BLaER1 (cell line): ENCODE data around the gene BSND.

Experiments
- H3K27ac ChIP-seq: shearing (Covaris generic); formaldehyde crosslinking; 2 replicates; pipeline ENCODE4 v1.8.1; 2022
- H3K27me3 ChIP-seq: shearing (Covaris generic); formaldehyde crosslinking; 2 replicates; pipeline ENCODE4 v1.8.1; 2022
- H3K36me3 ChIP-seq: shearing (Covaris generic); formaldehyde crosslinking; 2 replicates; pipeline ENCODE4 v1.8.1; 2022
- H3K4me1 ChIP-seq: shearing (Covaris generic); formaldehyde crosslinking; 2 replicates; pipeline ENCODE4 v1.8.1; 2022
- H3K4me2 ChIP-seq: shearing (Covaris generic); formaldehyde crosslinking; 2 replicates; pipeline ENCODE4 v1.8.1; 2022
- H3K4me3 ChIP-seq: shearing (Covaris generic); formaldehyde crosslinking; 2 replicates; pipeline ENCODE4 v1.8.1; 2022
- H3K9ac ChIP-seq: shearing (Covaris generic); formaldehyde crosslinking; 2 replicates; pipeline ENCODE4 v1.8.1; 2022
- H3K9me3 ChIP-seq: shearing (Covaris generic); formaldehyde crosslinking; 2 replicates; pipeline ENCODE4 v1.8.1; 2022
- H4K20me1 ChIP-seq: shearing (Covaris generic); formaldehyde crosslinking; 2 replicates; pipeline ENCODE4 v1.8.1; 2022
- Cebpa-rat ChIP-seq: shearing (Covaris generic); IDR thresholded peaks from 2 replicates; pipeline ENCODE4 v1.8.1; 2022

The BSND gene

GRCh38 chr1:55000110-55001085 lies 1.7 kb downstream of the BSND start:
- Histone ChIP-seq H3K27me3 (peaks cover 39% of the 10 kb centered on the region), H3K4me1 (no peaks in the 10 kb centered on the region), H3K9ac (no peak overlapping the region), H3K4me3 (no peak overlapping the region), H3K27ac (no peak overlapping the region), H3K9me3 (no peaks in the 10 kb centered on the region), H3K4me2 (no peak overlapping the region), H4K20me1 (no peaks in the 10 kb centered on the region), H3K36me3 (no peaks in the 10 kb centered on the region)
- no peak for TF ChIP-seq Cebpa-rat

- no peak overlapping the region for H3K4me3 ChIP-seq
- no peak for TF ChIP-seq Cebpa-rat
- H3K27ac ChIP-seq, result no peak overlapping the region
- H3K4me2 ChIP-seq, result no peak overlapping the region
- peaks cover 30% of the 10 kb centered on the region for H3K27me3 ChIP-seq
- H3K9me3 ChIP-seq, result no peaks in the 10 kb centered on the region
- no peaks in the 10 kb centered on the region for H4K20me1 ChIP-seq
- no peaks in the 10 kb centered on the region for H3K4me1 ChIP-seq
- H3K9ac ChIP-seq, result no peak overlapping the region
- H3K36me3 ChIP-seq, result no peaks in the 10 kb centered on the region
Observed at GRCh38 chr1:55001311-55001710, 2.6 kb downstream of the BSND start.

GRCh38 chr1:55002686-55003085 lies 4.0 kb downstream of the BSND start:
- H3K9me3 ChIP-seq, result no peaks in the 10 kb centered on the region
- H3K27ac ChIP-seq, result no peak overlapping the region
- no peaks in the 10 kb centered on the region for H3K36me3 ChIP-seq
- TF ChIP-seq Cebpa-rat, result no peak
- H4K20me1 ChIP-seq, result no peaks in the 10 kb centered on the region
- no peaks in the 10 kb centered on the region for H3K4me1 ChIP-seq
- H3K4me2 ChIP-seq, result no peak overlapping the region
- H3K27me3 ChIP-seq, result peaks cover 16% of the 10 kb centered on the region
- no peak overlapping the region for H3K9ac ChIP-seq
- no peak overlapping the region for H3K4me3 ChIP-seq

GRCh38 chr1:55005351-55006140 lies 6.8 kb downstream of the BSND start:
- H3K9me3 ChIP-seq, result no peaks in the 10 kb centered on the region
- no peak overlapping the region for H3K27ac ChIP-seq
- H3K36me3 ChIP-seq, result no peaks in the 10 kb centered on the region
- H3K4me1 ChIP-seq, result no peaks in the 10 kb centered on the region
- TF ChIP-seq Cebpa-rat, result no peak
- no peaks in the 10 kb centered on the region for H4K20me1 ChIP-seq
- no peak overlapping the region for H3K4me3 ChIP-seq
- H3K4me2 ChIP-seq, result no peak overlapping the region
- H3K9ac ChIP-seq, result no peak overlapping the region
- no peaks in the 10 kb centered on the region for H3K27me3 ChIP-seq

GRCh38 chr1:55006931-55007330 lies 8.2 kb downstream of the BSND start:
- Histone ChIP-seq H3K4me2 (no peak overlapping the region), H3K36me3 (no peaks in the 10 kb centered on the region), H3K27me3 (no peaks in the 10 kb centered on the region), H3K27ac (no peak overlapping the region), H4K20me1 (no peaks in the 10 kb centered on the region), H3K4me1 (no peaks in the 10 kb centered on the region), H3K4me3 (no peak overlapping the region), H3K9ac (no peak overlapping the region), H3K9me3 (no peaks in the 10 kb centered on the region)
- no peak for TF ChIP-seq Cebpa-rat

DNA sequence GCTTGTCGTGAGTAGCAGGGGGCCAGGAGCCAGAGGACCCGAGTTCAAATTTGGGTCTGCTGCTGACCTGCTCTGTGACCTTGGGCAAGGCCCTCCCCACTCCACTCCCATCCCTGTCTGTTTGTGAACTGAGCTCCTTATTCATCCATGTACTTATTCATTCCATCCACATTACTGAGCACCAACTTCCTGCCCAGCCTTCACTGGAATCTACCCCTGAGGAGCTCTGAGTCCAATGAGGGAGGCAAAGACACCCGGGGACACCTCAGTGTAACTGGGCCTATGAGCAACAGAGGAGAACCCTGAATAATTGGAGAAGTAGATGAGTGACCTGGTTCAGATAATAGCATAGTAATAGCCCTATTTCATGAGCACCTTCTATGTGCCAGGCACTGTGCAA lies 8.9 kb downstream of the BSND start:
- Histone ChIP-seq H3K4me3 (no peak overlapping the region), H3K27me3 (no peaks in the 10 kb centered on the region)

DNA sequence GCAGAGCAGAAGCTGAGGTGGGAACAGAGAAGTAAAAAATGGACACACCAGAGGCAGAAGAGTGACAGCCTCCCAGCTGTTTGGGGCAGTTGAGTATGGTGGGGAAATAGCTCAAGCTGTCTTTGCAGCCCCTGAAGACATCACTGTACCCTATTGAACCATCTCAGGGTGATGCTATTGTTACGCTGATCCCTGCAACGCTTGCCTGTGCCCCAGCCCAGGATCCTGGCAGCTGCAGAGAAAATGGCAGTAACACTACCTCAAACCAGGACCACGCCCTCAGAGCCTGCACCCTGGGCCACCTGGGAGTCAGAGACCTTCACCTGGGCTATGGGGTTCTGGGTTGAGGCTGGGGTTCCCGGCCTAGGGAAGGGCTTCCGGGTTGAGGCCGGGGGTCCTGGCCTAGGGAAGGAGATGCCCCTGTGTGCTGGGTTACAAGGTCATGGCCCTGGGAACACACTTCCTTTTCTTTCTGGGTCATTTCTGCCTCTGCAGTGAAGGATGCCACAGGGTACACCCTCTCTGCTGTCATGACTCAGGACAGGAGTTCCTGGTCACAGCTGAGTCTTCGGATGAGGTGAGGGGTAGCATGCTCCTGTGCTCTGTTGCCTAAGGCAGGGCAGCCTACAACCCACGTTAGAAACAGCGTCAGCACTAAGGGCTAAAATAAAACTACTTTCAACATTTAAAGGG lies 11.6 kb downstream of the BSND start:
- Histone ChIP-seq H4K20me1 (no peaks in the 10 kb centered on the region), H3K27ac (no peak overlapping the region), H3K9me3 (no peaks in the 10 kb centered on the region), H3K9ac (no peak overlapping the region), H3K4me1 (no peaks in the 10 kb centered on the region), H3K36me3 (no peaks in the 10 kb centered on the region), H3K27me3 (no peaks in the 10 kb centered on the region), H3K4me3 (no peak overlapping the region), H3K4me2 (no peak overlapping the region)
- no peak for TF ChIP-seq Cebpa-rat

More for the DNA sequence above, 8.9 kb downstream of the BSND start:
- Histone ChIP-seq H3K9ac (no peak overlapping the region), H3K4me1 (no peaks in the 10 kb centered on the region), H3K36me3 (no peaks in the 10 kb centered on the region), H3K9me3 (no peaks in the 10 kb centered on the region), H3K27ac (no peak overlapping the region), H3K4me2 (no peak overlapping the region), H4K20me1 (no peaks in the 10 kb centered on the region)
- TF ChIP-seq Cebpa-rat, result no peak

- no peak overlapping the region for H3K9ac ChIP-seq
- no peaks in the 10 kb centered on the region for H3K4me1 ChIP-seq
- H4K20me1 ChIP-seq, result no peaks in the 10 kb centered on the region
- no peak overlapping the region for H3K4me2 ChIP-seq
- no peak overlapping the region for H3K4me3 ChIP-seq
- no peak overlapping the region for H3K27ac ChIP-seq
- H3K27me3 ChIP-seq, result no peaks in the 10 kb centered on the region
- no peaks in the 10 kb centered on the region for H3K9me3 ChIP-seq
- TF ChIP-seq Cebpa-rat, result no peak
- no peaks in the 10 kb centered on the region for H3K36me3 ChIP-seq
Observed at GRCh38 chr1:55010887-55011217, 12.1 kb downstream of the BSND start.

DNA sequence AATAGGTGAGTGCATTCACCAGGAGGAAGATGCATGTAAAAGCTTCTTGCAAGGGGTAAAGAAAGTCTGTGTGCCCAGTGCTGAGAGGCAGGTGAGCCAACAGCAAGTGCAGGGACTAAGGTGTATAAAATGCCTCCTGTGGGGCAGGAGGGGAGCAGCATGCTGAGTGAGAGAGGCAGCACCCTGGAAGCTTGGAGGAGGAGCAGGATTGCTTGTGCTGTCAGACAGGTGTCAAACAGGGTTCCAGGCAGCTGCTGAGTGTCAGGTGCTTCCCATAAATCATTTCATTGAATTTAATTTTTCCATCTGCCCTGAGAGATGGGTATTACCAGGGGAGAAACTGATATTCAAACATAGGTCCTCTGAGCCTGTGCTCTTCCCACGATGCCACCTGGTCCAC lies 13.9 kb downstream of the BSND start:
- Histone ChIP-seq H3K9me3 (no peaks in the 10 kb centered on the region), H3K4me2 (no peak overlapping the region)

GRCh38 chr1:55015123-55015522 lies 16.4 kb downstream of the BSND start:
- H3K9me3 ChIP-seq, result no peaks in the 10 kb centered on the region
- H3K36me3 ChIP-seq, result no peaks in the 10 kb centered on the region
- no peaks in the 10 kb centered on the region for H4K20me1 ChIP-seq
- no peak overlapping the region for H3K9ac ChIP-seq
- H3K4me2 ChIP-seq, result no peak overlapping the region
- no peak overlapping the region for H3K4me3 ChIP-seq
- no peaks in the 10 kb centered on the region for H3K27me3 ChIP-seq
- no peaks in the 10 kb centered on the region for H3K4me1 ChIP-seq
- H3K27ac ChIP-seq, result no peak overlapping the region
- no peak for TF ChIP-seq Cebpa-rat

More for the DNA sequence above, 13.9 kb downstream of the BSND start:
- Histone ChIP-seq H3K9ac (no peak overlapping the region), H3K27ac (no peak overlapping the region), H3K36me3 (no peaks in the 10 kb centered on the region), H4K20me1 (no peaks in the 10 kb centered on the region), H3K4me1 (no peaks in the 10 kb centered on the region), H3K4me3 (no peak overlapping the region), H3K27me3 (no peaks in the 10 kb centered on the region)
- no peak for TF ChIP-seq Cebpa-rat
